CD4-positive, alpha-beta T cell treated with Interleukin-10 for 1 hour (primary cell): ENCODE data around the gene CLCA2.

Experiments used
- DNase-seq: peaks from one replicate; pipeline ENCODE4 v3.0.0-alpha.2; 2020

Gene CLCA2

GRCh38 chr1:86434059-86434458, 10.1 kb downstream of the CLCA2 start:
- DNase-seq = no peak

GRCh38 chr1:86435327-86435726, 11.4 kb downstream of the CLCA2 start:
- no peak for DNase-seq

- DNase-seq = no peak
These were observed 12.1 kb downstream of the CLCA2 start for GRCh38 chr1:86436041-86436440.

- DNase-seq = peak; percentile 28
These were observed 17.6 kb downstream of the CLCA2 start for GRCh38 chr1:86441581-86441980.

- no peak for DNase-seq
These were observed 18.0 kb downstream of the CLCA2 start for GRCh38 chr1:86441997-86442396.

GRCh38 chr1:86445919-86446318, 21.9 kb downstream of the CLCA2 start:
- no peak for DNase-seq

GRCh38 chr1:86447198-86447790, 23.3 kb downstream of the CLCA2 start:
- no peak for DNase-seq

- no peak for DNase-seq
These were observed 24.7 kb downstream of the CLCA2 start for GRCh38 chr1:86448670-86449069.

GRCh38 chr1:86449103-86449502, 25.1 kb downstream of the CLCA2 start:
- no peak for DNase-seq

GRCh38 chr1:86450847-86451246, 26.9 kb downstream of the CLCA2 start:
- no peak for DNase-seq

GRCh38 chr1:86453664-86454063, 29.7 kb downstream of the CLCA2 start:
- no peak for DNase-seq

- no peak for DNase-seq
These were observed 31.1 kb downstream of the CLCA2 start for GRCh38 chr1:86455073-86455472.

GRCh38 chr1:86460998-86461397, 37.0 kb downstream of the CLCA2 start:
- no peak for DNase-seq

GRCh38 chr1:86461482-86461881, 37.5 kb downstream of the CLCA2 start:
- no peak for DNase-seq

GRCh38 chr1:86464819-86465218, 40.8 kb downstream of the CLCA2 start:
- no peak for DNase-seq

GRCh38 chr1:86466109-86466844, 42.3 kb downstream of the CLCA2 start:
- no peak for DNase-seq

GRCh38 chr1:86466986-86467385, 43.0 kb downstream of the CLCA2 start:
- no peak for DNase-seq

GRCh38 chr1:86468501-86468977, 44.6 kb downstream of the CLCA2 start, which contains the start of gene CLCA1:
TSS of gene CLCA1 (plus strand) at chr1:86468927. CDS start at chr1:86468972, 45 bp downstream.
- DNase-seq = no peak

- DNase-seq = no peak
These were observed 46.9 kb downstream of the CLCA2 start for GRCh38 chr1:86470859-86471258.

GRCh38 chr1:86471291-86471690, 47.3 kb downstream of the CLCA2 start:
- no peak for DNase-seq

GRCh38 chr1:86472152-86472551, 48.2 kb downstream of the CLCA2 start:
- DNase-seq = no peak

- DNase-seq = no peak
These were observed 48.8 kb downstream of the CLCA2 start for GRCh38 chr1:86472767-86473166.

- DNase-seq = no peak
These were observed 53.3 kb downstream of the CLCA2 start for GRCh38 chr1:86477256-86477655.

- DNase-seq = no peak
These were observed 53.7 kb downstream of the CLCA2 start for GRCh38 chr1:86477682-86478081.
